HCT116 (cell line): ENCODE measurements around the gene LHX4. TPM values are rescaled to one million over a fixed set of nuclear protein-coding genes. Genes with fewer than 3 reads are reported as not detected.

Source experiments
- ATAC-seq: fragments of 200-7000 bp; cut with Tn5 transposase; 2 replicates; pipeline ENCODE4 v1.9.1; 2020; ENCODE audit warnings: mild to moderate bottlenecking, moderate library complexity
- BruUV-seq: library from RNA; stranded (reverse); fragments of 400-500 nt; replicated peaks from 2 replicates; lab custom pipeline; 2021; lab: Mats Ljungman, UMichigan
- CTCF ChIA-PET: fragments of 300-600 bp; sonication (Branson Sonifier 250); formaldehyde crosslinking; loops from one replicate; lab custom pipeline; 2021; ENCODE audit warnings: antibody characterized with exemption; lab: Charles Lee
- POLR2A ChIA-PET: fragments of 300-600, 350-600 bp; sonication (Branson Sonifier 250); formaldehyde crosslinking; loops from one replicate; lab custom pipeline; 2021; ENCODE audit warnings: antibody characterized with exemption; lab: Charles Lee
- RAD21 ChIA-PET, 2 experiments: fragments of 300-600 bp; sonication (Branson Sonifier 250); formaldehyde crosslinking; loops; one replicate each; lab custom pipeline; 2023; ENCODE audit warnings: low total read pairs in 2 of 2; ENCODE audit not compliant: uncharacterized antibody in 2 of 2, unreplicated experiment in 2 of 2, low non-redundant PET in 1 of 2; lab: Charles Lee
- DNase-seq: peaks from one replicate; pipeline ENCODE4 v3.0.0-alpha.2; 2010; ENCODE audit warnings: low read depth, low spot score
- H2AFZ ChIP-seq: fragments of 200-600 bp; shearing (Covaris generic), sonication (generic); 2 replicates; pipeline ENCODE4 v1.6.1; 2017; ENCODE audit warnings: low read depth, mixed run types, mixed read lengths, antibody characterized with exemption, low read length; ENCODE audit not compliant: poor library complexity, severe bottlenecking
- H3K27ac ChIP-seq: 2 replicates; pipeline ENCODE4 v1.5.1; 2012; ENCODE audit warnings: low read depth, low read length
- H3K27me3 ChIP-seq: fragments of 200-600 bp; sonication (generic); 2 replicates; pipeline ENCODE4 v1.6.1; 2016; ENCODE audit warnings: mixed run types, low read length, mixed read lengths; ENCODE audit not compliant: insufficient read depth
- H3K36me3 ChIP-seq, 2 experiments: fragments of 200-500 bp in 1 of 2; fragments of 200-600 bp in 1 of 2; sonication (Bioruptor generic) in 1 of 2; sonication (generic) in 1 of 2; 2 replicates each; pipeline versions ENCODE4 v1.5.1 to v1.6.1; 2014 to 2016; ENCODE audit warnings: low read length in 2 of 2, inconsistent platforms in 1 of 2, mixed read lengths in 1 of 2, mixed run types in 1 of 2; ENCODE audit not compliant: insufficient read depth in 2 of 2, control insufficient read depth in 1 of 2
- H3K4me1 ChIP-seq, 2 experiments: fragments of 200-600 bp in 1 of 2; sonication (generic) in 1 of 2; 2 replicates each; pipeline versions ENCODE4 v1.5.1 to v1.6.1; 2012 to 2017; ENCODE audit warnings: low read length in 2 of 2, inconsistent platforms in 1 of 2, mild to moderate bottlenecking in 1 of 2, mixed read lengths in 1 of 2, mixed run types in 1 of 2, moderate library complexity in 1 of 2; ENCODE audit not compliant: insufficient read depth in 2 of 2, control insufficient read depth in 1 of 2
- H3K4me2 ChIP-seq: fragments of 200-600 bp; sonication (generic); 2 replicates; pipeline ENCODE4 v1.6.1; 2017; ENCODE audit warnings: mixed run types, low read length, mixed read lengths
- H3K4me3 ChIP-seq, 2 experiments: fragments of 200-600 bp in 1 of 2; sonication (generic) in 1 of 2; replicated peaks in 1 of 2; 2 replicates each; pipeline ENCODE4 v1.5.1; 2011 to 2016; ENCODE audit warnings: low read length in 2 of 2, control low read depth in 1 of 2, low read depth in 1 of 2, mild to moderate bottlenecking in 1 of 2, mixed read lengths in 1 of 2, mixed run types in 1 of 2
- H3K79me2 ChIP-seq: fragments of 200-600 bp; sonication (generic); 2 replicates; pipeline ENCODE4 v1.6.1; 2017; ENCODE audit warnings: mild to moderate bottlenecking, mixed run types, low read length, moderate library complexity, mixed read lengths; ENCODE audit not compliant: insufficient read depth
- H3K9ac ChIP-seq: fragments of 200-600 bp; sonication (generic); 2 replicates; pipeline ENCODE4 v1.6.1; 2016; ENCODE audit warnings: low read length, mixed read lengths
- H3K9me2 ChIP-seq: fragments of 200-600 bp; sonication (generic), shearing (Covaris generic); 2 replicates; pipeline ENCODE4 v1.6.1; 2017; ENCODE audit warnings: mixed run types, mild to moderate bottlenecking, moderate library complexity; ENCODE audit not compliant: insufficient read depth
- H3K9me3 ChIP-seq, 2 experiments: fragments of 200-500 bp in 1 of 2; fragments of 200-600 bp in 1 of 2; sonication (Bioruptor generic) in 1 of 2; sonication (generic) in 1 of 2; 2 replicates each; pipeline ENCODE4 v1.6.1; 2014 to 2017; ENCODE audit warnings: low read length in 2 of 2, mixed read lengths in 2 of 2, inconsistent platforms in 1 of 2, low read depth in 1 of 2, mild to moderate bottlenecking in 1 of 2, mixed run types in 1 of 2, moderate library complexity in 1 of 2; ENCODE audit not compliant: control insufficient read depth in 1 of 2, insufficient read depth in 1 of 2
- H4K20me1 ChIP-seq: fragments of 200-600 bp; sonication (generic), shearing (Covaris generic); 2 replicates; pipeline ENCODE4 v1.6.1; 2017; ENCODE audit warnings: mixed run types, mild to moderate bottlenecking, moderate library complexity; ENCODE audit not compliant: insufficient read depth
- CEBPB ChIP-seq: IDR thresholded peaks from 2 replicates; pipeline ENCODE4 v1.6.1; 2012; ENCODE audit warnings: low read depth
- POLR2A ChIP-seq: IDR thresholded peaks from 2 replicates; pipeline ENCODE4 v1.7.0; 2011; ENCODE audit warnings: borderline replicate concordance; ENCODE audit not compliant: insufficient read depth, insufficient read length; ENCODE audit errors: extremely low read depth
- RAD21 ChIP-seq: IDR thresholded peaks from 2 replicates; pipeline ENCODE4 v1.6.1; 2012; ENCODE audit warnings: low read depth, mild to moderate bottlenecking
- ZFX ChIP-seq: fragments of 450-650 bp; IDR thresholded peaks from 2 replicates; pipeline ENCODE4 v1.6.1; 2017
- intact Hi-C: fragments of 100-400 bp; cut with micrococcal nuclease; formaldehyde crosslinking; loops from 2 replicates; pipeline ENCODE4 v1.10.0; 2022
- total RNA-seq: library from RNA; stranded (reverse); gene quantifications from one replicate; pipeline ENCODE4 v1.2.1, GENCODE V29; 2021; ENCODE audit not compliant: unreplicated experiment
- TF ChIP-seq, protein P1 (sequence below), 3 experiments: fragments of 200-600 bp in 1 of 3; sonication (generic) in 1 of 3; IDR thresholded peaks in 2 of 3; conservative IDR thresholded peaks in 1 of 3; 2 replicates each; pipeline ENCODE4 v1.5.1; 2012 to 2017; ENCODE audit warnings: low read depth in 2 of 3, low read length in 2 of 3, antibody characterized with exemption in 1 of 3, borderline replicate concordance in 1 of 3, control low read depth in 1 of 3, mild to moderate bottlenecking in 1 of 3, mixed read lengths in 1 of 3, mixed run types in 1 of 3, moderate library complexity in 1 of 3; ENCODE audit not compliant: insufficient read depth in 1 of 3

LHX4 gene
- total RNA-seq, 1 experiment from 2014 or later, result 0.44 TPM

DNA sequence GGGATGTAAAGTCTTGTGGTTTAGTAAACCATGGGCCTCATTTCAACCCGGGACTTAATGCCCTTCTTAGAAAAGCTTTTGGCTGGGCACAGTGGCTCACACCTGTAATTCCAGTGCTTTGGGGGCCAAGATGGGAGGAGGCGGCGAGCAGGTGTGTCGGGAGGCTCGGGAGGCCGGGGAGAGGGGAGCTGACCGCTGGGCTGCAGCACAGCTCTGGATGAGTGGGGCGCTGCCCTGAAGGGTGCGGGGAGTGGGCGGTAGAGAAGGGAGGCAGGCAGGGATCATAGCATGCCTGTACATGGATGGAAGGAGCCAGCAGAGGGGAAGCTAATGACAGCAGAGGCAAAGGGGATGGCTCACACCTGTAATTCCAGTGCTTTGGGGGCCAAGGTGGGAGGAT lies 31.0 kb downstream of the LHX4 start:
- no TSS peak for BruUV-seq
- ATAC-seq (no peak), DNase-seq (no peak)
- Histone ChIP-seq H4K20me1 (no peaks in the 10 kb centered on the region), H3K9me2 (no peaks in the 10 kb centered on the region), H3K79me2 (no peaks in the 10 kb centered on the region), H3K27ac (no peak overlapping the region), H3K36me3 (no peaks in the 10 kb centered on the region), H3K4me3 (no peak overlapping the region), H3K9me3 (no peaks in the 10 kb centered on the region), H3K4me2 (no peak overlapping the region), H3K27me3 (no peaks in the 10 kb centered on the region), H3K9ac (no peak overlapping the region), H3K4me1 (peaks cover 0 to 3% of the 10 kb centered on the region in 2 experiments; a peak in 1 of 4 replicates), H2AFZ (no peak overlapping the region)
- ChIA-PET POLR2A (no interaction called here), CTCF (no interaction called here), RAD21 (no interaction called here)
- no peak for TF ChIP-seq POLR2A
- intact Hi-C loops, result no loop called here

DNA sequence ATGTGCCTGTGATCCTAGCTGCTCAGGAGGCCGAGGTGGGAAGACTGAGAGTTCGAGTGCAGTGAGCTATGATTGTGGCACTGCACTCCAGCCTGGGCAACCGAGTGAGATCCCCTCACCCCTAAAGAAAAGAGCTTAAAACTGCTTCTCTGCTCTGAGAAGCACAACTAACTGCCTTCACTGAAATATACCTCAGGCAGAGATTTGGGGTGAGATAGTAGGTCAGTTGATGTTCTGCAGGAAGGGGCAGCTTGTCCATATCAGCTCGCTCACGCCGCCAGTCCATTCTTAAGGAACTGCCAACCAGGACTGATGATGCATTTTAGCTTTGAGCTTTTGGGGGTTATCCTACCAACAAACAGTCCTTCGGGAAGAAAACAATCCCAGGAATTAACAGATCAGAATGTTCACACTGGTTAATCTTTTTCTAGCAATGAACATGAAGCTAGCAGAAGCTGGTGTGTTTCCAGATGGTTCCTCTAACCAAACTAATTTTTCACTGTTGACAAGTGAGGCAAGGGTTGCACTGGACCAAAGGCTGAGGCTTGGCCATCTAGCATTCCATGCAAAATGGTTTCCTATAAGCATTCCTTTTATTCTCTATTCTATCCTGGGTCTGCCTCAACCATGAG lies 31.6 kb downstream of the LHX4 start:
- no peak overlapping the region for H3K27ac ChIP-seq
- H3K4me2 ChIP-seq, result no peak overlapping the region
- CTCF ChIA-PET, result no interaction called here
- H4K20me1 ChIP-seq, result no peaks in the 10 kb centered on the region
- POLR2A ChIA-PET, result interaction anchor here (0.7 kb wide), 1 partner anchor 275 kb away, joined by 3 read pairs; no protein-coding TSS in a partner anchor
- H3K4me3 ChIP-seq, result no peak overlapping the region
- no peak for DNase-seq
- ATAC-seq, result no peak
- no peaks in the 10 kb centered on the region for H3K9me3 ChIP-seq
- H2AFZ ChIP-seq, result no peak overlapping the region
- no peaks in the 10 kb centered on the region for H3K9me2 ChIP-seq
- TF ChIP-seq, protein P1, sequence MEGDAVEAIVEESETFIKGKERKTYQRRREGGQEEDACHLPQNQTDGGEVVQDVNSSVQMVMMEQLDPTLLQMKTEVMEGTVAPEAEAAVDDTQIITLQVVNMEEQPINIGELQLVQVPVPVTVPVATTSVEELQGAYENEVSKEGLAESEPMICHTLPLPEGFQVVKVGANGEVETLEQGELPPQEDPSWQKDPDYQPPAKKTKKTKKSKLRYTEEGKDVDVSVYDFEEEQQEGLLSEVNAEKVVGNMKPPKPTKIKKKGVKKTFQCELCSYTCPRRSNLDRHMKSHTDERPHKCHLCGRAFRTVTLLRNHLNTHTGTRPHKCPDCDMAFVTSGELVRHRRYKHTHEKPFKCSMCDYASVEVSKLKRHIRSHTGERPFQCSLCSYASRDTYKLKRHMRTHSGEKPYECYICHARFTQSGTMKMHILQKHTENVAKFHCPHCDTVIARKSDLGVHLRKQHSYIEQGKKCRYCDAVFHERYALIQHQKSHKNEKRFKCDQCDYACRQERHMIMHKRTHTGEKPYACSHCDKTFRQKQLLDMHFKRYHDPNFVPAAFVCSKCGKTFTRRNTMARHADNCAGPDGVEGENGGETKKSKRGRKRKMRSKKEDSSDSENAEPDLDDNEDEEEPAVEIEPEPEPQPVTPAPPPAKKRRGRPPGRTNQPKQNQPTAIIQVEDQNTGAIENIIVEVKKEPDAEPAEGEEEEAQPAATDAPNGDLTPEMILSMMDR (IDR thresholded peaks at IDR 0.05 in 2 of 3, conservative IDR thresholded peaks at IDR 0.05 in 1 of 3; ENCODE audit: borderline replicate concordance in 1 of 3, insufficient read depth in 1 of 3, low read depth in 2 of 3, low read length in 2 of 3), result no peak
- TF ChIP-seq ZFX (no peak), CEBPB (no peak), RAD21 (no peak)
- H3K9ac ChIP-seq, result no peak overlapping the region
- RAD21 ChIA-PET, result no interaction called here
- H3K79me2 ChIP-seq, result no peaks in the 10 kb centered on the region
- peaks cover 0 to 3% of the 10 kb centered on the region in 2 experiments; a peak in 1 of 4 replicates for H3K4me1 ChIP-seq
- H3K27me3 ChIP-seq, result no peaks in the 10 kb centered on the region
- intact Hi-C loops, result no loop called here
- no peaks in the 10 kb centered on the region for H3K36me3 ChIP-seq
- no TSS peak for BruUV-seq
